Sigmoid colon (tissue), 4 donors: ENCODE data around the gene NOL9.

Source experiments
- EP300 ChIP-seq, 4 donors: sonication (generic); formaldehyde crosslinking; IDR thresholded peaks; one replicate each; pipeline ENCODE4 v1.6.1; 2017; ENCODE audit warnings: antibody characterized with exemption in 4 of 4
- POLR2AphosphoS5 ChIP-seq, 4 donors: sonication (generic); formaldehyde crosslinking; IDR thresholded peaks; one replicate each; pipeline ENCODE4 v1.6.1; 2017; ENCODE audit warnings: antibody characterized with exemption in 4 of 4
- TF ChIP-seq, protein P1 (sequence below), 4 experiments: fragments of 450-650 bp in 3 of 4; fragments of 200-600 bp in 1 of 4; IDR thresholded peaks; one replicate each; pipeline ENCODE4 v1.5.1; 2016 to 2019; ENCODE audit warnings: antibody characterized with exemption in 4 of 4, mild to moderate bottlenecking in 3 of 4, moderate library complexity in 2 of 4

DNA sequence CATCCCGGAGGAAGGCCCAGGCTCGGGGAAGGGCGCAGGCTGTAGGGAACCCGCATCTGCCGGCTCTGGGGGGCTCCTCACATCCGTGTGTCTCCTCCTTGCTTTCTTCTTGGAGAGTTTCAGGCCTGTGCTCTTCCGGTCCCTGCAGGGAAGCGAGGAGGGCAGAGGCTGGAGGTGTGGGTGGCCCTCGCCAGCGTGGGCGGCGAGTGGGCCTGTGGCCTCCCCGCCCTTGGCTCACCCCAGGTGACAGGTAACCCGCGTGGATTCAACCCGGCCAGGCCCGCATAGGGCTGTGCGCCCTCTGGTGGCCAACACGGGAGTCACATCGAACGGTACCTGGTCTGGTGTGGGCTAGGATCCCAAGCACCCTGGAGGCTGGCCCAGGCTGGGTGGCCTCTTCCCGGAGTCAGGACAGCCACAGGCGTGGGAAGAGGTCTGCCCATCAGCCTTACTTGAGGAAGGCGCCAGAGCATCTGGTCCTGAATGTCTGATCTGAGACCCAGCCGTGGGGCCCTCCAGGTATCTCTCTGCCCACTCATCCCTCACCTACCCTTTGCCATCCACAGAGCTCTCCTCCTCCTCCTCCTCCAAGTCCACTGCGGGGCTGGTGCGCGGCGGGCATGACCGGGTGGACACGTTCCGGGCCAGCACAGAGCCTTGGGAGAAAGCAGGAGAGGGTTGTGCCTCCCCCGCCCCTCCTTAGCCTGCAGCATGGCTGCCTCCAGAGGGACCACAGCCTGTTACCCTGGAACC is 78.8 kb downstream of the NOL9 start:
- TF ChIP-seq, protein P1, sequence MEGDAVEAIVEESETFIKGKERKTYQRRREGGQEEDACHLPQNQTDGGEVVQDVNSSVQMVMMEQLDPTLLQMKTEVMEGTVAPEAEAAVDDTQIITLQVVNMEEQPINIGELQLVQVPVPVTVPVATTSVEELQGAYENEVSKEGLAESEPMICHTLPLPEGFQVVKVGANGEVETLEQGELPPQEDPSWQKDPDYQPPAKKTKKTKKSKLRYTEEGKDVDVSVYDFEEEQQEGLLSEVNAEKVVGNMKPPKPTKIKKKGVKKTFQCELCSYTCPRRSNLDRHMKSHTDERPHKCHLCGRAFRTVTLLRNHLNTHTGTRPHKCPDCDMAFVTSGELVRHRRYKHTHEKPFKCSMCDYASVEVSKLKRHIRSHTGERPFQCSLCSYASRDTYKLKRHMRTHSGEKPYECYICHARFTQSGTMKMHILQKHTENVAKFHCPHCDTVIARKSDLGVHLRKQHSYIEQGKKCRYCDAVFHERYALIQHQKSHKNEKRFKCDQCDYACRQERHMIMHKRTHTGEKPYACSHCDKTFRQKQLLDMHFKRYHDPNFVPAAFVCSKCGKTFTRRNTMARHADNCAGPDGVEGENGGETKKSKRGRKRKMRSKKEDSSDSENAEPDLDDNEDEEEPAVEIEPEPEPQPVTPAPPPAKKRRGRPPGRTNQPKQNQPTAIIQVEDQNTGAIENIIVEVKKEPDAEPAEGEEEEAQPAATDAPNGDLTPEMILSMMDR (IDR thresholded peaks at IDR 0.05): peak; percentile 51 to 88 (median 81)
- TF ChIP-seq POLR2AphosphoS5 (IDR thresholded peaks at IDR 0.05) (no peak), EP300 (IDR thresholded peaks at IDR 0.05) (no peak)
